ENCODE measurements around the gene FBXL17.
A peak's percentile ranks its signal among the peaks of the same experiment; 100 is the strongest.
"Not testable (repeated sequence)": the region's sequence is repeated elsewhere in the genome, so short reads cannot be mapped to it uniquely, and the experiment has no call there.

Gene FBXL17

DNA sequence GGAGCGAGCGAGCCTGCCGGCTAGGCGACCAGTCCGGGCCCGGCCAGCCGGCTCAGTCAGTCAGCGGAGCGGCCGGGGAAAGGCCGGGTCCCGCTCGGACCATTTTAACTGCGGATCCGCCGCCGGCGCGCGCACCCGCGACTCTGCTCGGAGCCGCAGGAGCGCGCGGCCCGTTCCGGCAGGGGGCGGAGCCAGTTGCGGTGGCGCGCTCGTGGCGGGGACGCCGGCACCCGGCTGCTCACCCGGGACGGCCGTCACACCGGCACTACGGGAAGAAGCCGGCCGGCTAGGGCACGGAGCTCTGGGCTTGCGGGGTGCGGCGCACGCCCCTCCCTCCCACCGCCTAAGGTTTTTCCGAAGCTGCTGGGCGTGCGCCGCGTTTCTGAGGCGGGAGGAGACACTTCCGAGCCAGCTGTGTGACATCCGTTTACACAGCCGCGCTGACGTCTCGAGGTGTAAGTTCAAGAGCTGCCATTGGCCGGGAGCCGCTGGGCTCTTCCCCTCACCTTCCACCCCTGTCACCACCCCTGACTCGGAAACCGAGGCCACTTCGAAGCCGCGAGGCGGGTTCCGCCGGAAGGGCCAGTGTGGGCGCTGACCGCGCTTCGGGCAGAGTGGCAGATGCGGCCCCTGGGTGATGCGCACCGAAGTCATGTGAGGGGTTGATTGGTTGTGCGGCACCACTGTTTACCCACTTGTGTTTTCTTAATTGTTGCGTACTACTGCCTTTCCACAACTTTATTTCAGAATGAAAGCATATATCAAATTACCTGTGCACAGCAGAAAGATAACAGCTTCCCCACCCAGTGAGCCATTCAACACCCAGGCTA, at the start of gene FBXL17:
Gene FBXL17 (minus strand): TSS at position 145 of the 830 bp plus-strand sequence.
- DNase-seq, result peak; percentile 94

GRCh38 chr5:108430931-108431608, 49.2 kb upstream of the FBXL17 start:
- no peak for DNase-seq

DNA sequence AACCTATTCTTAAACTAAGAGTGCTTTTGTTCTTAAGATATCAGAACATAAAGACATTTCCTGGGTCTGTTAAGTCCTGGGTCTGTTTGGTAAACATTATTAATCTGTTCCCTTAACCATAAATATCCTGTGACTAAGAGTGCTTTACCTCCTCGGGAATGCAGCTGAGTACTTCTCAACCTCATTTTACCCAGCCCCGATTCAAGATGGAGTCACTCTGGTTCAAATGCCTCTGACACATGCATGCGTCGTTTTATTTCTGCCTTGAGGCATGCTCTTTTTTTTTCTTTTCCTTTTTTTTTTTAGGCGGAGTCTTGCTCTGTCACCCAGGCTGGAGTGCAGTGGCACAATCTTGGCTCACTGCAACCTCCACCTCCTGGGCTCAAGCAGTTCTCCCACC, 39.8 kb upstream of the FBXL17 start:
- no peak for DNase-seq

- no peak for DNase-seq
Measured at GRCh38 chr5:108420755-108421154, 38.9 kb upstream of the FBXL17 start.

GRCh38 chr5:108420158-108420557, 38.3 kb upstream of the FBXL17 start:
- no peak for DNase-seq

- DNase-seq, result peak; percentile 75
Measured at GRCh38 chr5:108418197-108418596, 36.3 kb upstream of the FBXL17 start.

DNA sequence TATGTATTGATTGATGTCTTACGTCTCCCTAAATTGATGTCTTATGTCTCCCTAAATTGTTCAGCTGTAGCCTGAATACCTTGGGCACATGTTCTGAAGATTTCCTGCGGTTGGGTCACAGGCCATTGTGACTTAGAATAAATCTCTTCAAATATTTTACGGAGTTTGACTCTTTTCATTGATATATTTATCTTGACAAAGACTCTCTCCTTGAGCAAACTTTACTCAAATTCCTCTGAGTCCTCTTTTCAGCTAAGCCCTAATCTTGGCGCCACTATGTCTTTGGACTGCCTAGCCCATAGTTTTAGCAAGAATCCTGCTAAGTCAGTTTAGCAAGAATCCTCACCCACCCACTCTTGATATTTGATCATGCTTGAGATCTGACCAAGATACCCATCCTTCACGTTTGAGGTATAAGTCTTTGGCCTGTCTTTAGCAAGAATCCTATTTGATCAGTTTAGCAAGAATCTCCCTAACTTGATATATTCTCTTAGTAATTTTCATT, 35.3 kb upstream of the FBXL17 start:
- DNase-seq, result no peak

- no peak for DNase-seq
Measured at GRCh38 chr5:108415726-108416125, 33.8 kb upstream of the FBXL17 start.

DNA sequence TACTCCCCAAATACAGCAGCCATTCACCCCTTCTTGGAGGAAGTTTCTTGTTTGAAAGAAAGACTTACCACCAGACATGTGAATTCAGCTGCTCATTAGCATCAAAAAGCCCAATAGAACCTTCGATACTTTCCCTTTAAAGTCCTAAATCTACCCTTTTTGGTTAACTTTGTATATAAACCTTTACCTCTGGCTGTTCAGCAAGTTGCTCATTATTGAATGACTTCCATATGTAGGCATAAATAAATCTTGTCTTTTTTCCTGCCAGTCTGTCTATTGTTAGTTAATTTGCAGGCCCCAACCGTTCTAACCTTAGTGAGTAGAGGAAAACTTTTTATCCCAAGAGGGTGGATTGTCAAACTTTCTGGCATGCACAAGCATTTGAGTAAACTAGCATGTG, 27.9 kb upstream of the FBXL17 start:
- DNase-seq, result no peak

- not testable (repeated sequence) for DNase-seq
Measured at GRCh38 chr5:108405201-108405600, 23.3 kb upstream of the FBXL17 start.

DNA sequence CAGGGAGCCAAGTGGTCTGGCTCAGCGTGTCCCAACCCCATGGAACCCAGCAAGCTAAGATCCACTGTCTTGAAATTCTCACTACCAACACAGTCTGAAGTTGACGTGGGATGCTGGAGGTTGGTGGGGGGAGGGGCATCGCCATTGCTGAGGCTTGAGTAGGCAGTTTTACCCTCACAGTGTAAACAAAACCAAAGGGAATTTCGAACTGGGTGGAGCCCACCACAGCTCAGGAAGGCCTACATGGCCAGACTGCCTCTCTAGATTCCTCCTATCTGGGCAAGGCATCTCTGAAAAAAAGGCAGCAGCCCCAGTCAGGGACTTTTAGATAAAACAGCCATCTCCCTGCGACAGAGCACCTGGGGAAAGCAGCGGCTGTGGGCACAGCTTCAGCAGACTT, 17.1 kb upstream of the FBXL17 start:
- DNase-seq, result no peak

DNA sequence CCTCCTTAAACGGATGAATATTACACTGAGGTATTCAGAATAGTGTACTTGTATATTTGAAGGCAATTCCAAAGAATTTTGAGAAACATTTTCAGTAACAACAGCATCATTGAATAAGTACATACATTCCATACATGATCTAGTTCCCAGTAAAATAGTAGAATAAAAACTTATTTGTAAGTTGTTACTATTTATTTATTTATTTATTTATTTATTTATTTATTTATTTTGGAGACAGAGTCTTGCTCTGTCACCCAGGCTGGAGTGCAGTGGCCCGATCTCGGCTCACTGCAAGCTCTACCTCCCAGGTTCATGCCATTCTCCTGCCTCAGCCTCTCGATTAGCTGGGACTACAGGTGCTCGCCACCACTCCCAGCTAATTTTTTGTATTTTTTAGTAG, 14.9 kb upstream of the FBXL17 start:
- DNase-seq, result not testable (repeated sequence)

DNA sequence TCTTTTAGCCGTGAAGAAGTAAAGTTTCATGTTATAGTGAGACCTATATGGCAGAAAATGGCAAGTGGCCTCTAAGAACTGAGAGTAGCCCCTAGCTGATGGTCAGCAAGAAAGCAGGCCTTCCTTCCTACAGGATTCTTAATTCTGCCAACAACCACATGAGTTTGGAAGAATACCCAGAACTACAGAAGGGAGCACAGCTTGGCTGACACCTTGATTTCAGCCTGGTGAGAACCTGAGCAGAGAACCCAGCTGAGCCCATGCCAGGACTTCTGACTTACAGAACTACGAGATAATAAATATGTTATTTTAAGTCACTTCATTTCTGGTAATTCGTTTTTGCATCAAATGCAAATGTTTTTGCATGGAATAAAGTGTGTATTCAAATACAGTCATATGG, 5.9 kb upstream of the FBXL17 start:
- DNase-seq, result no peak

GRCh38 chr5:108386345-108387061, 4.6 kb upstream of the FBXL17 start:
- DNase-seq, result no peak

GRCh38 chr5:108384741-108385140, 2.8 kb upstream of the FBXL17 start:
- no peak for DNase-seq

GRCh38 chr5:108382784-108383330, 959 bp upstream of the FBXL17 start:
- DNase-seq, result no peak

DNA sequence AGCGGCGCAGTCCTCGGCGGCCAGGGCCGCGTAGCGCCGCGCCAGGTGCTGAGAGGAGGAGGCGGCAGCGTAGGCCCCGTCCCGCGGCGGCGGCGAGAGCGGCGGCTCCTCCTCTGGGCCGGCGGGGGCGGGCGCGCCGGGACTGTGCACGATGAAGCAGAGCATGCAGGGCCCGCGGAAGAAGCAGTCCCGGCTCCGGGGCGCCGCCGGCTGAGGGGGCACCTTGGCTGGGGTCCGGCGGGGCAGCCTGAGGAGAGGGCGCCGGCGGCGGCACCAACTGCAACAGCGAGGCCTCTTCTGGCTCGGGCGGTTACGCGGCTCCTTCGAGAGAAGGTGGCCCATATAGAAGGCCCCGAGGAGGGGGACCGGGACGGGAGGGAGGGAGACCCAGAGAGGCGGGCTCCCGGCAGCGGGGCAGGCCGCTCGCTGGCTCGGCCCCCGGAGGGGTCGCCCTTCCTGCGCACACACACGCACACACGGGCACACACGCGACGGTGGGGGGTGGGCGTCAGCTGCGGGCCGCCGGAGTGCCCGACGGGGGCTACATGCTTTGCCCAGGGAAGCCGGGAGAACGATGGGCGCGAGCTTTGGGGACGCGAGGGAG, 446 bp downstream of the FBXL17 start:
- peak; percentile 85 for DNase-seq

DNA sequence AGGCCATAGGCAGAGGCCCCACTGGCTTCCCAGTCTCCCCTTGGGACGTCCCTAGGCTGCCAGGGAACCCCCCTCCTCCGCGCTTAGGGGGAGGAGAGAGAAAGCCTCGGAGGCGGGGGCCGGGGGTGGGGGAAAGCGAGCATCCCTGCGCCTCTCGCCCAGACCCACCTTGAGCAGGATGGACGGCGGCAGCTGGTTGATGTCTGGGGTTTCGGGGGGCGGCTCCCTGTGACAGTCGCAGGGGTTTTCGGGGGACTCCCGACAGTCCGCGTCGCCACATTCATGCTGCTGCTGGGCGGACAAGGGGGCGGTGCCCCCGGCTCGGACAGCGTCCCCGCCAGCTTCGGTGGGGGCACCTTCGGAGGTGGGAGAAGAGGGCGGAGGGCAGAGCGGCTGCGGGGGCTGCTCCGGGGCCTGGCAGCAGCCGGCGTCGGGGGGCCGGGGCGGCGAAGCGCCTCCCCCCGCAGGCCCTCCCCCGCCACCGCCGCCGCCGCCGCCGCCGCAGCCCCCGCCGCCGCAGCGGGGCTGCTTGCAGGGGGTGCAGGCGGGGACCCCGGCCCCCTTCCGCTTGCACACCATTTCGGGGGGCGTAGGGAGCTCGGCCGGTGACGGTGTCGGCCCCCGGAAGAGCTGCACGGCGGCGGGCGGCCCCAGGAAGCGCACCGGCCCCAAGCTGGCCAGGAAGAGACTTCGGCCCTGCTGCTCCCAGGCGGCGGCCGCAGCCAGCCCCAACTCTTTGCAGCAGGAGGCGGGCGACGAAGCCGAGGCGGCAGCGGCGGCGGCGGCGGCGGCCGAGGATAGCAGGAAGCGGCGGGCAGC, 1.2 kb downstream of the FBXL17 start:
- peak; percentile 81 for DNase-seq

DNA sequence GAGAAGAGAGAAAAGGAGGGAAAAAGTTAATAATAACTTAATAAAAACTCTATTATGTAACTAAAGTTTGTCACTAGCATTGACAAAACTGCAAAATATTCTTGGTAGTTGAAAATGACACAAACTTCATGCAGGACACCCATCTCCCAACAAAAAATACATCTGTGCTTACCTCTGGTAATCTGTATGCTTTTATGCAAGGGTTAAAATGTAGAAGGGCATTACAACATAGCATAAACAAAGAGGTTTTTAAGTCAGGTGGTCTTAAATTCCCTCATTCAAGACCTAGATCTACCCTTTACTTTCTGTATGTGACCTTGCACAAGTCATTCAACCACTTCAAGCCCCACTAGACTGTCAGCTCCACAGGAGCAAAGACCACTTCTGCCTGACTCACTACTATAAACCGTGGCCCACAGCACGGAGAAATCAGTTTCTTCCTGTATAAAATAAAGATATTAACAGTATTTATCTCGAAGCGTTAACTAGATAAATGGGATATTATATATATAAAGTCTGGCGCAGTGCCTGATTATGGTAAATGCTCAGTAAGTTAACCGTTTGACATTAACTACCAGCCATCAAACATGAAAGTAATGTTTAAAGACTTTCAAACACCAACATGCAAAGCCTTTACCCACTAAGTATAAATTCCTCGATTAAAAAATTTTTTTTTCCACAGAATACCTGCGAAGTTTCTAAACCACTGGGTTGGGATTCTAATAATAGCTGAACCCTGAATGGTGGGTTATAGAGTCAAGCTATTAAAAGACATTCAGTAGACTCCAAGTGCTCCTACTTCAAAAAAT, 2.0 kb downstream of the FBXL17 start:
- DNase-seq, result no peak

GRCh38 chr5:108375768-108376167, 6.1 kb downstream of the FBXL17 start:
- no peak for DNase-seq

- DNase-seq, result no peak
Measured at GRCh38 chr5:108373426-108373825, 8.5 kb downstream of the FBXL17 start.
